Measurements from ENCODE around the gene GRPEL2.

GRPEL2 gene

DNA sequence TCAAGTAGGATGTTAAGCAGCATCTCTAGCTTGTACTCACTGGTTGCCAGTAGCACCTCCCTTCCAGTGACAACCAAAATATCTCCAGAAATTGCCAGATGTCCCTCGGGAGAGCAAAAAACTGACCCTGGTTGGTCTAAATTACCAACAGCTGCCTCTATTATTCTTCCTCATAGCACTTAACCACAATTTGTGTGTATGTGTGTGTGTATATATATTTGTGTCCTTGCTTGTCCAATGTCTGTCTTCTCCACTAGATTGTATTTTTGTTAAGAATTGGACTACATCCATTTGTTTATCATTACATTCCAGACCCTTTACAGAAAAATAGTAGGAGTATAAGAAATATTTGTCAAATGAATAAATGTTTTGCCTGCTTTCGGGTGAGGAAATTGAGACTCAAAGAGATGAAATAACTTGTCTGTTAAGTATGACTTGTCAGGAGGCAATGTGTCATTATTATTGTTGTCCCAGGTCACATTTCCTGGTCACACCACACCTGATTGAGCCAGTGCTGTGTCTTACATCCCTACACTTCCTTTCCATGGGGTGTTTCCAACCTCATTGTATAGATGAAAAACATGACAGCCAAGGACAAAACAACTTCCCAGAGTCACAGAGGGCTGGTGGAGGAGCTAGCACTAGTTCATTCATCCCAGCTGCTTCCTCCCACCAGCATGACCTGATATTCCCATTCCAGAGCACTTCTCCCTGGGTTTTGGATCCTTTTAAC is 11.4 kb upstream of the GRPEL2 start:
- Histone ChIP-seq H3K4me3 (ENCODE audit: low read depth in 1 of 2, low read length in 2 of 2) (no peak overlapping the region), H3K9ac (ENCODE audit: low read depth in 1 of 2, low read length in 2 of 2) (no peak overlapping the region), H3K27me3 (ENCODE audit: control insufficient read depth in 1 of 2, insufficient read depth in 2 of 2, low read length in 2 of 2) (no peaks in the 10 kb centered on the region), H3K9me3 (ENCODE audit: control insufficient read depth in 1 of 2, low read length in 2 of 2) (no peaks in the 10 kb centered on the region), H3K4me1 (ENCODE audit: control insufficient read depth in 1 of 2, insufficient read depth in 2 of 2, low read length in 2 of 2) (no peaks in the 10 kb centered on the region), H3K36me3 (ENCODE audit: control insufficient read depth in 1 of 2, insufficient read depth in 2 of 2, low read length in 2 of 2) (no peaks in the 10 kb centered on the region), H3K27ac (ENCODE audit: low read depth, low read length) (no peak overlapping the region)

DNA sequence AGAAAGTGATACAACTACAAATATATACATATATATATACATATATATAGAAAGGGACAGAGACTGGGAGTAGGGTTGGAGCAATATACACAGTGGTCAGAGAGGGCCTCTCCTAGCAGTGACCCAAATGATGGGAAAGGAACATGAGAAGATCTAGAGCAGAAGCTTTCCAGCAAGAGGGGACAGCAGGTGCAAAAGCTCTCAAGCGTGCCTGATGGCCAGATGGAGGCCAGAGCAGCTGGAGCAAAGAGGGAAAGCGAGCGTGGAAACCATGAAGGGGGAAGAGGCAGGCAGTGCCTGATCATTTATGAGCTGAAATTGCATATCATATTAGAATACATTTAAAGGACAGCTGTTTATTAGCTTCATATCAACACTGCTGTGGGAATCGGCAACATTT is 7.6 kb upstream of the GRPEL2 start:
- no peaks in the 10 kb centered on the region for H3K36me3 ChIP-seq (ENCODE audit: control insufficient read depth in 1 of 2, insufficient read depth in 2 of 2, low read length in 2 of 2)
- no peak overlapping the region for H3K27ac ChIP-seq (ENCODE audit: low read depth, low read length)
- peaks cover 6 to 16% of the 10 kb centered on the region in 2 donors for H3K4me1 ChIP-seq (ENCODE audit: control insufficient read depth in 1 of 2, insufficient read depth in 2 of 2, low read length in 2 of 2)
- no peaks in the 10 kb centered on the region for H3K9me3 ChIP-seq (ENCODE audit: control insufficient read depth in 1 of 2, low read length in 2 of 2)
- H3K9ac ChIP-seq (ENCODE audit: low read depth in 1 of 2, low read length in 2 of 2), result no peak overlapping the region
- no peak overlapping the region for H3K4me3 ChIP-seq (ENCODE audit: low read depth in 1 of 2, low read length in 2 of 2)
- no peaks in the 10 kb centered on the region for H3K27me3 ChIP-seq (ENCODE audit: control insufficient read depth in 1 of 2, insufficient read depth in 2 of 2, low read length in 2 of 2)

DNA sequence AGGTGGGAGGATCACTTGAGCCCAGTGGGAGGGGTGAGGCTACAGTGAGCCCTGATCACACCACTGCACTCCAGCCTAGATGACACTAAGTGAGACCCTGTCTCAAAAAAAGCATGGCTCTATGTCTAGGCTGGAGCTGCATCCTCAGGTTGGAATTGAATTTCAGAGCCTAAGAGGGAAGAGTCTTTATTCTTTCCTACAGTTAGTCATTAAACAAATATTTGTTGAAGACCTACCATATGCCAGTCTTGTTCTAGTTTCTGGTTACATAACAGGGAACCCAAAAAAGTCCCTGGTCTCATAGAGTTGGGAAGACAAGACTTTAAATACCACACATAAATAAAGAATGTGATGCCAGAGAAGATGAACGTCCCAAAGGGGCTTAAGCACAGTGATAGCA is 6.9 kb upstream of the GRPEL2 start:
- Histone ChIP-seq H3K4me3 (ENCODE audit: low read depth in 1 of 2, low read length in 2 of 2) (no peak overlapping the region), H3K9ac (ENCODE audit: low read depth in 1 of 2, low read length in 2 of 2) (no peak overlapping the region), H3K27ac (ENCODE audit: low read depth, low read length) (no peak overlapping the region), H3K27me3 (ENCODE audit: control insufficient read depth in 1 of 2, insufficient read depth in 2 of 2, low read length in 2 of 2) (no peaks in the 10 kb centered on the region), H3K9me3 (ENCODE audit: control insufficient read depth in 1 of 2, low read length in 2 of 2) (no peaks in the 10 kb centered on the region), H3K4me1 (ENCODE audit: control insufficient read depth in 1 of 2, insufficient read depth in 2 of 2, low read length in 2 of 2) (peaks cover 6 to 16% of the 10 kb centered on the region in 2 donors), H3K36me3 (ENCODE audit: control insufficient read depth in 1 of 2, insufficient read depth in 2 of 2, low read length in 2 of 2) (no peaks in the 10 kb centered on the region)

DNA sequence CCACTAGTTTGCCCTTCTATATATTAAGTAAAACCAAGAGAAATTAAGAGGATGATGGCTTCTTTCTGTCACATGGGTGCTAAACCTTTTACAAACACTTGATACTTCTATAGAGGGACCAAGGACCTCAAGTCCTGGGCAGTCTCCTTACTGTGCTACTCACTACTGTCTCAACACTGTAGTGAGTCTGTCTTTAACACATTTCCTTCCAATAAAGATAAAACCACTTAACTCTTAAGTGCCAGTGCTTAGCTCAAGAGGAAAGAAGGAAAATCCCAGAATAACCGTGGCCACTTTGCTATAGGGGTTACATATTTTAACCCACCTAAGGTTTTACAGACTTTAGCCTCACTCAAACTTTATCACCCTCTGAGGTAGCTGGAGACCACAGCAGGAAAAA is 4.4 kb upstream of the GRPEL2 start:
- Histone ChIP-seq H3K27ac (ENCODE audit: low read depth, low read length) (no peak overlapping the region), H3K4me3 (ENCODE audit: low read depth in 1 of 2, low read length in 2 of 2) (no peak overlapping the region), H3K27me3 (ENCODE audit: control insufficient read depth in 1 of 2, insufficient read depth in 2 of 2, low read length in 2 of 2) (no peaks in the 10 kb centered on the region), H3K4me1 (ENCODE audit: control insufficient read depth in 1 of 2, insufficient read depth in 2 of 2, low read length in 2 of 2) (peaks cover 14 to 16% of the 10 kb centered on the region in 2 donors), H3K9ac (ENCODE audit: low read depth in 1 of 2, low read length in 2 of 2) (no peak overlapping the region), H3K9me3 (ENCODE audit: control insufficient read depth in 1 of 2, low read length in 2 of 2) (no peaks in the 10 kb centered on the region), H3K36me3 (ENCODE audit: control insufficient read depth in 1 of 2, insufficient read depth in 2 of 2, low read length in 2 of 2) (no peaks in the 10 kb centered on the region)

DNA sequence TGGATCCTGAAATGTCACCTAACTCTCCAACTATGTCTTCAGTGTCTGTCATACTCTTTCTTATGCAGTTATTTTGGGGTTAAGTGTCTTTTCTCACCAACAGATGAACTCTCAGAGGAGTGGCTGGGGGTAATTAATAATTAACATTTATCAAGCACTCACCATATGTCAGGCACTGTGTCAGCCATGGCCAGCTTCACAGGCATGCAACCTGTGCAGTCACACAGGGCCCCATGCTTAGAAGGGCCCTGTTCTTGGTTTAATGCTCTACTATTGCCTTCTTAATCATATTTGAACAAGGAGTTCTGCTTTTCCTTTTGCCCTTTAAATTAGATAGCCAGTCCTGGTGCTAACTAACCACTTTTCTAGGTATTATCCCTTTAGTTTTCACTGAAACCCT is 3.4 kb upstream of the GRPEL2 start:
- H3K36me3 ChIP-seq (ENCODE audit: control insufficient read depth in 1 of 2, insufficient read depth in 2 of 2, low read length in 2 of 2), result no peaks in the 10 kb centered on the region
- no peak overlapping the region for H3K9ac ChIP-seq (ENCODE audit: low read depth in 1 of 2, low read length in 2 of 2)
- H3K27me3 ChIP-seq (ENCODE audit: control insufficient read depth in 1 of 2, insufficient read depth in 2 of 2, low read length in 2 of 2), result no peaks in the 10 kb centered on the region
- no peak overlapping the region for H3K4me3 ChIP-seq (ENCODE audit: low read depth in 1 of 2, low read length in 2 of 2)
- no peak overlapping the region for H3K27ac ChIP-seq (ENCODE audit: low read depth, low read length)
- peaks cover 16 to 19% of the 10 kb centered on the region in 2 donors for H3K4me1 ChIP-seq (ENCODE audit: control insufficient read depth in 1 of 2, insufficient read depth in 2 of 2, low read length in 2 of 2)
- H3K9me3 ChIP-seq (ENCODE audit: control insufficient read depth in 1 of 2, low read length in 2 of 2), result no peaks in the 10 kb centered on the region

DNA sequence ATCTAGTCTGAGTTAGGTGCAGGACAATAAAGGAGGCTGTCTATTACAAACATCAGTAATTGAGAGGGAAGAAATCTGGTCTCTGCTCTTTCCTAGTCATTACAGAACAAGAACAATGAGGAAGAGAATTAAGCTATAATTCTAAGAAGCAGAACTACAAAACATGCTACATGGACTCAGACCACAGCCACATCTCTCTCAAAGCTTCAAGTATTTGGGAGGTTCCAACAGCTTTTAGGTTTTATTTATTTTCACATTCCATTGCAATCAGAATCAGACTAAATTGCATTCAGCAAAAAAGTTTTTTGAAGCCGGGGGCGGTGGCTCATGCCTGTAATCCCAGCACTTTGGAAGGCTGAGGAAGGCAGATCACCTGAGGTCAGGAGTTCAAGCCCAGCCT is 1.1 kb upstream of the GRPEL2 start:
- H3K9ac ChIP-seq (ENCODE audit: low read depth in 1 of 2, low read length in 2 of 2), result no peak overlapping the region
- peaks cover 16 to 24% of the 10 kb centered on the region in 2 donors for H3K4me1 ChIP-seq (ENCODE audit: control insufficient read depth in 1 of 2, insufficient read depth in 2 of 2, low read length in 2 of 2)
- H3K36me3 ChIP-seq (ENCODE audit: control insufficient read depth in 1 of 2, insufficient read depth in 2 of 2, low read length in 2 of 2), result peaks cover 0 to 15% of the 10 kb centered on the region in 2 donors
- no peak overlapping the region for H3K27ac ChIP-seq (ENCODE audit: low read depth, low read length)
- no peaks in the 10 kb centered on the region for H3K9me3 ChIP-seq (ENCODE audit: control insufficient read depth in 1 of 2, low read length in 2 of 2)
- no peak overlapping the region for H3K4me3 ChIP-seq (ENCODE audit: low read depth in 1 of 2, low read length in 2 of 2)
- no peaks in the 10 kb centered on the region for H3K27me3 ChIP-seq (ENCODE audit: control insufficient read depth in 1 of 2, insufficient read depth in 2 of 2, low read length in 2 of 2)

DNA sequence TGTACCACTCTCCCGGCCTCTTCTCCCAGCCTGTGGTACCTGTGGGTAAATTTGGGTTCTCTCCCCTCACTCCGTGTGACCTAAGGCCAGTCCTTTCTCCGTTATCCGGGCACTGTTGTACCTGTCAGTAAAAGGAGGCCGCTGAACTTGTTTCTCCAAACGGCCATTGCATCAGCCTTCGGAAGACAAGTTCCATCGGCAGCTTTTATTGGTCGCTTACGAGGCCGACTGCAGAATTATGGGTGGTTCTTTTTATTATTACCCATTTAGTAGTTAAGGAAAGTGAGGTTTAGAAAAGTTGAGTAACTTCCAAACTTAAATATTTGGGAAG is 558 bp downstream of the GRPEL2 start:
- H3K4me1 ChIP-seq (ENCODE audit: control insufficient read depth in 1 of 2, insufficient read depth in 2 of 2, low read length in 2 of 2), result peaks cover 15 to 24% of the 10 kb centered on the region in 2 donors
- peaks cover 10 to 32% of the 10 kb centered on the region in 2 donors for H3K36me3 ChIP-seq (ENCODE audit: control insufficient read depth in 1 of 2, insufficient read depth in 2 of 2, low read length in 2 of 2)
- peak overlapping the region; percentile 51 for H3K27ac ChIP-seq (ENCODE audit: low read depth, low read length)
- no peaks in the 10 kb centered on the region for H3K27me3 ChIP-seq (ENCODE audit: control insufficient read depth in 1 of 2, insufficient read depth in 2 of 2, low read length in 2 of 2)
- no peaks in the 10 kb centered on the region for H3K9me3 ChIP-seq (ENCODE audit: control insufficient read depth in 1 of 2, low read length in 2 of 2)
- H3K4me3 ChIP-seq (ENCODE audit: low read depth in 1 of 2, low read length in 2 of 2), result peak overlapping the region; percentile 91 to 95
- H3K9ac ChIP-seq (ENCODE audit: low read depth in 1 of 2, low read length in 2 of 2), result peak overlapping the region; percentile 77 to 83

DNA sequence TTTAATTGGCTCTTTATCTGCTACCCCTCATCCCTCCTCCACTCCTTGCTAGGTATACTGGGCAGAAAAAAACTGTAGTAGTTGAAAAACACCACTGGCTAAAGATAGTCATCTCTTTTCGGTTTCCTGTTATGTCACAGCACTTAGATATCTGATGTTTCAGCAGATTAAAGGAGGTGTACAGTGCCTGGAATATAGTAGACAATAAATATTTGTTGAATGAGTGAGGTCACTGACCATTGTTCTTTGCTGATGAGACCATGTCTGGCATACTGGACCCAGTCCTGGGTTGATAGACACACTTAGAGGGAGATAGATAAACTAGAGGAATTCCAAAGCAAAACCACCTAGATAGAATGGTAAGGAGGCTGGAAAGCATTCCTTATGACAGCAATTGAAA is 3.2 kb downstream of the GRPEL2 start:
- Histone ChIP-seq H3K36me3 (ENCODE audit: control insufficient read depth in 1 of 2, insufficient read depth in 2 of 2, low read length in 2 of 2) (peaks cover 19 to 49% of the 10 kb centered on the region in 2 donors), H3K4me3 (ENCODE audit: low read depth in 1 of 2, low read length in 2 of 2) (no peak overlapping the region), H3K27ac (ENCODE audit: low read depth, low read length) (no peak overlapping the region), H3K4me1 (ENCODE audit: control insufficient read depth in 1 of 2, insufficient read depth in 2 of 2, low read length in 2 of 2) (peaks cover 0 to 18% of the 10 kb centered on the region in 2 donors), H3K9me3 (ENCODE audit: control insufficient read depth in 1 of 2, low read length in 2 of 2) (no peaks in the 10 kb centered on the region), H3K27me3 (ENCODE audit: control insufficient read depth in 1 of 2, insufficient read depth in 2 of 2, low read length in 2 of 2) (no peaks in the 10 kb centered on the region), H3K9ac (ENCODE audit: low read depth in 1 of 2, low read length in 2 of 2) (no peak overlapping the region)

DNA sequence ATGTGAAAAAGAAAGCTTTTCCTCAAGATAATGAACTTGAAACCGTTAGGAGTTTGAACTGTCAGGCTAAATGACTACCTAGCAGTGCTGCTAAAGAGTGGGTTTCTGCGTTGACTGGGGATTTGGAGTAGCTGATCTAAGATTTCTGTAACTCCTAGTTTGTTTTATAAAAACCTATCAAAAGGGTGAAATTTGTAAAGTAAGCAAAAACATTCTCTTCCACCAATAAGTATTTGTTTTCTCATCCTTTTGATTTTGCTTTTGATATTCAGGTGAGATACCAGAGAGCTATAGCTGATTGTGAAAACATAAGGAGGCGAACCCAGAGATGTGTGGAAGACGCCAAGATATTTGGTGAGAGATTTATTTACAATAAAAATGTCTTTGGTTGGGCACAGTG is 4.1 kb downstream of the GRPEL2 start:
- Histone ChIP-seq H3K4me1 (ENCODE audit: control insufficient read depth in 1 of 2, insufficient read depth in 2 of 2, low read length in 2 of 2) (peaks cover 0 to 18% of the 10 kb centered on the region in 2 donors), H3K9ac (ENCODE audit: low read depth in 1 of 2, low read length in 2 of 2) (no peak overlapping the region), H3K4me3 (ENCODE audit: low read depth in 1 of 2, low read length in 2 of 2) (no peak overlapping the region), H3K27ac (ENCODE audit: low read depth, low read length) (no peak overlapping the region), H3K9me3 (ENCODE audit: control insufficient read depth in 1 of 2, low read length in 2 of 2) (no peaks in the 10 kb centered on the region), H3K36me3 (ENCODE audit: control insufficient read depth in 1 of 2, insufficient read depth in 2 of 2, low read length in 2 of 2) (peaks cover 22 to 49% of the 10 kb centered on the region in 2 donors), H3K27me3 (ENCODE audit: control insufficient read depth in 1 of 2, insufficient read depth in 2 of 2, low read length in 2 of 2) (no peaks in the 10 kb centered on the region)

DNA sequence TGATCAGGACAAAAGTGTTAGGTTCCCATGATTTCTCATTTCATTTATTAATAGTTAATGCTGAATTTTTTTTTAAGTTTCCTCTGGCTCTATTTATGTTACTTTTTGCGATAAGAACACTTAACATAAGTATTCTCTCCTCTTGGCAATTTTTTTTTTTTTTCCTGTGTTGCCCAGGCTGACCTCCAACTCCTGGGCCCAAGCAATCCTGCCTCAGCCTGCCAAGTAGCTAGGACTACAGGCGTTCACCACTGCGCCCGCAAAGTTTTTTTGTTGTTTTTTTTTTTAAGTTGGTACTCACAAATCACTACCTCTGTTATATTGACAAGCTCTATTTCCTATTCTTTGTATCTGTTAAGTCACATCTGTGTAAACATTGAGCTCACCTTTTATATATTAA is 6.9 kb downstream of the GRPEL2 start:
- peaks cover 22 to 58% of the 10 kb centered on the region in 2 donors for H3K36me3 ChIP-seq (ENCODE audit: control insufficient read depth in 1 of 2, insufficient read depth in 2 of 2, low read length in 2 of 2)
- no peaks in the 10 kb centered on the region for H3K27me3 ChIP-seq (ENCODE audit: control insufficient read depth in 1 of 2, insufficient read depth in 2 of 2, low read length in 2 of 2)
- no peak overlapping the region for H3K9ac ChIP-seq (ENCODE audit: low read depth in 1 of 2, low read length in 2 of 2)
- H3K9me3 ChIP-seq (ENCODE audit: control insufficient read depth in 1 of 2, low read length in 2 of 2), result no peaks in the 10 kb centered on the region
- H3K27ac ChIP-seq (ENCODE audit: low read depth, low read length), result no peak overlapping the region
- no peak overlapping the region for H3K4me3 ChIP-seq (ENCODE audit: low read depth in 1 of 2, low read length in 2 of 2)
- H3K4me1 ChIP-seq (ENCODE audit: control insufficient read depth in 1 of 2, insufficient read depth in 2 of 2, low read length in 2 of 2), result peaks cover 1 to 4% of the 10 kb centered on the region in 2 donors
